AG04450 (cell line): ENCODE measurements around the gene ITGB5. TPM values are rescaled to one million over a fixed set of nuclear protein-coding genes. Genes with fewer than 3 reads are reported as not detected.

Experiments
- CTCF ChIA-PET: fragments of 300-600, 350-600 bp; formaldehyde crosslinking; extraction: SDS; loops from one replicate; lab custom pipeline; 2022; ENCODE audit warnings: antibody characterized with exemption, inconsistent platforms; lab: Charles Lee
- POLR2A ChIA-PET: fragments of 350-600 bp; formaldehyde crosslinking; extraction: SDS; loops from one replicate; lab custom pipeline; 2021; ENCODE audit warnings: antibody characterized with exemption, inconsistent platforms; lab: Yijun Ruan, JAX
- DNase-seq: peaks from one replicate; pipeline ENCODE4 v3.0.0-alpha.2; 2011; ENCODE audit warnings: low read depth, low spot score
- H3K27ac ChIP-seq: one replicate; pipeline ENCODE4 v1.5.1; 2012; ENCODE audit warnings: low read depth, low read length, control low read depth
- H3K27me3 ChIP-seq: one replicate; pipeline ENCODE4 v1.6.0; 2012; ENCODE audit warnings: low read length; ENCODE audit not compliant: control insufficient read depth, insufficient read depth
- H3K4me3 ChIP-seq: 2 replicates; pipeline ENCODE4 v1.5.1; 2011; ENCODE audit warnings: mild to moderate bottlenecking, low read depth, low read length, control low read depth
- H3K9me3 ChIP-seq: 2 replicates; pipeline ENCODE4 v1.5.1; 2012; ENCODE audit warnings: low read length; ENCODE audit not compliant: control insufficient read depth, insufficient read depth
- CTCF ChIP-seq: IDR thresholded peaks from 2 replicates; pipeline ENCODE4 v1.5.1; 2011; ENCODE audit warnings: low read depth, low read length, control low read depth, inconsistent platforms
- polyA plus RNA-seq: library from polyadenylated mRNA; depleted of rRNA; stranded (reverse); fragments of >200 nt; gene quantifications from 2 replicates; pipeline ENCODE4 v1.2.3, GENCODE V29; 2011

The ITGB5 gene
- polyA plus RNA-seq, 1 experiment, result 127 TPM

DNA sequence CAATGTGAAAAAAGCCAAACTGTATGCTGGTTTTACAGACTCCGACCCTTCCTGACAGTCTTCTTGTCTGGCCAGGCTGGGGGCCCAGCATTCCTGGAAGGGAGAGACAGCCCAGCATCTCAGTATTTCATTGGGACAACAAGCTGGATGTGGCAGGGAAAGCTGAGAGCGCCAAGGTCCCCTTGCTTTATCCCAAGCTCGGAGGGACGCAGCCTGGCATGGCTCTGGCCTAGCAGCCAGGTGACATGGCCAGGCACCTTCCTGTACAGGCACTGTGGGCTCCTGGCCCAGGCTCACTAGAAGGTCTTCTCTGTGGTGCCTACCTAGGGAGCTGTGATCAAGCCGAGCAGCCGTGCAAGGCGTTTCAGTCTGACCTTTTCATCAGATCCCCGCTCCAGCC, 124.0 kb downstream of the ITGB5 start:
- ChIA-PET CTCF (interaction anchor here (1.2 to 5.9 kb wide), 4 partner anchors 23 to 823 kb away, joined by 3 to 177 read pairs (median 24); no protein-coding TSS in a partner anchor), POLR2A (interaction anchor here (0.6 kb wide), 1 partner anchor 481 kb away, joined by 3 read pairs; no protein-coding TSS in a partner anchor)
- Histone ChIP-seq H3K9me3 (no peaks in the 10 kb centered on the region), H3K27me3 (no peaks in the 10 kb centered on the region), H3K27ac (no peak overlapping the region), H3K4me3 (no peak overlapping the region)
- no peak for TF ChIP-seq CTCF
- no peak for DNase-seq

DNA sequence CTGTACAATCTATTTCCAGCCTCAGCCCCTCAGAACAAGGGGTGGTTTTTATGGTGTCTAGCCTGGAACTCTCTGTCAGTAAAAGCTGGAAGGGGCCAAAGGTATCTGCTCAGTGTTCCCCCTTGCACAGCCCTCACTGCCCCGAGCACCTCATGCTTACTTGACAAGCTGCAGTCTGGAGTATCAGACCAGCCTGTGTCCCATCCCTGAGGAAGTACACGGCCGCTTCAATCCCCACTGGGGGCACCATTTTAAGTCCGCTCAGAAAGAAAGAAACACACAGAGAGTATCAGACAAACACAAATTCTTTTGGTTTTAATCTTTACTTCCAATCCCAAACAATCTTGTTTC, 124.5 kb downstream of the ITGB5 start:
- no peak overlapping the region for H3K27ac ChIP-seq

DNA sequence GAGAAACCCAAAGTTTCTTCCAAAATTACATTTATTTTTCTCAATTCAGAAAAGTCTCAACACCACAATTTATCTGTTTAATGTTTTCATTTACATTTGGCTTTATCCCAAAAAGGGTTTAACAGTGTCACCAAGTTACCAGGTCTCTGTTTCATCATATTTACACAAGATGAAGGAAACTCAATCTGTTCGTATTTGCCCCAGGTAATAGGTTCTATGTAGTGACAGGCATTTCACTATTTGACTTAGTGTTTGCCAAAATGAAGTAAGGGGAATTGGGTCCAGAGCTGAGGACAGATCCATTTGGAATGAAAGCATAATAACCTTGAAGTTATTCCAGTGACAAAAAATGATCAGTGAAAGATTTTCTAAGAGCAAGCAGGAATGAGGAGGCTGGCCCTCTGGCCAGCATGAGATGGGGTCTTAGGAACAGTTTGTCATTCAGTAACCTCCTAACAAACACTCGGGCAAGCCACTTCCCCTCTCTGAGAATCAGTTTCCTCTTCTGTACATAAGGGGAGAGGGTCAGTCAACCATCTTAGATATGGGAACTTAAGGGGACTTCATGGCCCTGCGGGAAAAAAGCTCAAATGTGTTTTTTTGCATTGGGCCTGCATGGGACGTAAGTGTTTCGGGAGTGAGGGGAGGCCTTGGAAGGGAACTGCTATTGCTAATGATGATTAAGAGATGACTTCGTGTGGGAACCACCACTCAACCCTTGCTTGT, 125.1 kb downstream of the ITGB5 start:
- TF ChIP-seq CTCF, result no peak
- Histone ChIP-seq H3K27ac (no peak overlapping the region), H3K27me3 (no peaks in the 10 kb centered on the region), H3K9me3 (no peaks in the 10 kb centered on the region), H3K4me3 (no peak overlapping the region)
- DNase-seq, result no peak
- ChIA-PET POLR2A (interaction anchor here (0.9 kb wide), 1 partner anchor 124 kb away, joined by 4 read pairs; no protein-coding TSS in a partner anchor), CTCF (interaction anchor here (1.2 to 5.9 kb wide), 20 partner anchors 9 to 824 kb away, joined by 3 to 177 read pairs (median 8); partner anchors contain the start of gene ITGB5)

More for the DNA sequence above, 124.5 kb downstream of the ITGB5 start:
- Histone ChIP-seq H3K4me3 (no peak overlapping the region), H3K27me3 (no peaks in the 10 kb centered on the region), H3K9me3 (no peaks in the 10 kb centered on the region)
- no peak for TF ChIP-seq CTCF
- no peak for DNase-seq
- ChIA-PET POLR2A (no interaction called here), CTCF (interaction anchor here (2.6 to 5.9 kb wide), 6 partner anchors 8 to 823 kb away, joined by 6 to 177 read pairs (median 24); no protein-coding TSS in a partner anchor)

- H3K9me3 ChIP-seq, result no peaks in the 10 kb centered on the region
- ChIA-PET POLR2A (interaction anchor here (0.9 to 1.6 kb wide), 4 partner anchors 10 to 759 kb away, joined by 3 to 6 read pairs (median 4); partner anchors contain the start of gene SNX4), CTCF (interaction anchor here (0.6 to 5.9 kb wide), 35 partner anchors 10 to 825 kb away, joined by 3 to 177 read pairs (median 4); partner anchors contain the start of gene ITGB5)
- no peaks in the 10 kb centered on the region for H3K27me3 ChIP-seq
- H3K27ac ChIP-seq, result no peak overlapping the region
- peak; percentile 77 for DNase-seq
- H3K4me3 ChIP-seq, result no peak overlapping the region
- peak; percentile 98 for TF ChIP-seq CTCF
Observed at GRCh38 chr3:124761250-124761796, 125.8 kb downstream of the ITGB5 start.
